HepG2 (cell line): Measurements from ENCODE around the gene MED4. TPM values are rescaled to one million over a fixed set of nuclear protein-coding genes. Genes with fewer than 3 reads are reported as not detected.

Experiments
- CCDC6 ChIP-seq: sonication (generic); formaldehyde crosslinking; IDR thresholded peaks from 2 replicates; pipeline ENCODE4 v1.8.1; 2022; ENCODE audit warnings: mild to moderate bottlenecking, missing genetic modification reagents, moderate library complexity
- FOXO4 ChIP-seq: sonication (generic); formaldehyde crosslinking; conservative IDR thresholded peaks from 2 replicates; pipeline ENCODE4 v1.8.1; 2023; ENCODE audit warnings: missing genetic modification reagents
- HOXA3 ChIP-seq: sonication (generic); formaldehyde crosslinking; IDR thresholded peaks from 2 replicates; pipeline ENCODE4 v1.5.0; 2020; ENCODE audit warnings: missing genetic modification reagents
- KLF6 ChIP-seq: IDR thresholded peaks from 2 replicates; pipeline ENCODE4 v1.8.0; 2016; ENCODE audit warnings: missing biosample characterization, missing genetic modification reagents
- NCOR1 ChIP-seq: fragments of 200-600 bp; sonication (generic); IDR thresholded peaks from 2 replicates; pipeline ENCODE4 v1.7.0; 2017; ENCODE audit warnings: antibody characterized with exemption, low read length, borderline replicate concordance
- PCBP2 ChIP-seq: fragments of 200-400 bp; formaldehyde crosslinking; optimal IDR thresholded peaks from 2 replicates; pipeline ENCODE3; 2018; ENCODE audit warnings: low read length, low read depth; ENCODE audit not compliant: poor library complexity, severe bottlenecking
- TOPORS ChIP-seq: sonication (generic); formaldehyde crosslinking; IDR thresholded peaks from 2 replicates; pipeline ENCODE4 v1.8.0; 2023; ENCODE audit warnings: mild to moderate bottlenecking, missing genetic modification reagents
- ZFP90 ChIP-seq: sonication (generic); formaldehyde crosslinking; IDR thresholded peaks from 2 replicates; pipeline ENCODE4 v1.8.0; 2022; ENCODE audit warnings: missing genetic modification reagents, mild to moderate bottlenecking, inconsistent platforms, borderline replicate concordance
- ZHX1 ChIP-seq: sonication (generic); formaldehyde crosslinking; IDR thresholded peaks from 2 replicates; pipeline ENCODE4 v1.8.1; 2022; ENCODE audit warnings: low read depth, mild to moderate bottlenecking, missing genetic modification reagents
- ZNF10 ChIP-seq: sonication (generic); formaldehyde crosslinking; IDR thresholded peaks from 2 replicates; pipeline ENCODE4 v1.4.0; 2020; ENCODE audit warnings: mild to moderate bottlenecking, low read depth, missing genetic modification reagents, borderline replicate concordance
- ZNF432 ChIP-seq: sonication (generic); formaldehyde crosslinking; IDR thresholded peaks from 2 replicates; pipeline ENCODE4 v1.5.0; 2020; ENCODE audit warnings: missing genetic modification reagents, mild to moderate bottlenecking, borderline replicate concordance
- ZNF567 ChIP-seq: sonication (generic); formaldehyde crosslinking; IDR thresholded peaks from 2 replicates; pipeline ENCODE4 v1.8.1; 2023; ENCODE audit warnings: mild to moderate bottlenecking, missing genetic modification reagents, borderline replicate concordance
- ZNF569 ChIP-seq: sonication (generic); formaldehyde crosslinking; IDR thresholded peaks from 2 replicates; pipeline ENCODE4 v1.5.0; 2020; ENCODE audit warnings: mild to moderate bottlenecking, missing genetic modification reagents, moderate library complexity, borderline replicate concordance
- ZNF749 ChIP-seq: sonication (generic); formaldehyde crosslinking; IDR thresholded peaks from 2 replicates; pipeline ENCODE4 v1.8.0; 2022; ENCODE audit warnings: mild to moderate bottlenecking, missing genetic modification reagents, moderate library complexity, borderline replicate concordance
- polyA plus RNA-seq, 8 experiments: library from polyadenylated mRNA; depleted of rRNA in 3 of 8; stranded (reverse) in 7 of 8; unstranded in 1 of 8; fragments of >200 nt; fragmentation: Illumina TruSeq in 4 of 8; extraction: Trizol in 4 of 8; gene quantifications; 2 replicates each; pipeline versions ENCODE4 v1.2.1 to v1.2.3, GENCODE V29; 2011 to 2016; ENCODE audit warnings: low read depth in 4 of 8, missing spikeins in 1 of 8, mixed read lengths in 1 of 8; ENCODE audit not compliant: insufficient read depth in 1 of 8
- total RNA-seq, 5 experiments: library from RNA; depleted of rRNA; stranded (reverse); fragments of >200 nt; fragmentation: Illumina TruSeq; extraction: Trizol; gene quantifications; 2 replicates each; pipeline ENCODE4 v1.2.3, GENCODE V29; 2016; ENCODE audit warnings: low read depth in 1 of 5
- TF ChIP-seq, protein P1 (sequence below): sonication (generic); formaldehyde crosslinking; conservative IDR thresholded peaks from 2 replicates; pipeline ENCODE4 v1.8.0; 2022; ENCODE audit warnings: low read depth, missing genetic modification reagents
- TF ChIP-seq, protein P2 (sequence below): sonication (generic); formaldehyde crosslinking; IDR thresholded peaks from 2 replicates; pipeline ENCODE4 v1.8.0; 2022; ENCODE audit warnings: mild to moderate bottlenecking, missing genetic modification reagents, borderline replicate concordance
- TF ChIP-seq, protein P3 (sequence below): sonication (generic); formaldehyde crosslinking; IDR thresholded peaks from 2 replicates; pipeline ENCODE4 v1.4.0; 2020; ENCODE audit warnings: low read depth, mild to moderate bottlenecking, missing genetic modification reagents
- TF ChIP-seq, protein P4 (sequence below): sonication (generic); formaldehyde crosslinking; IDR thresholded peaks from 2 replicates; pipeline ENCODE4 v1.5.0; 2020; ENCODE audit warnings: missing genetic modification reagents, mild to moderate bottlenecking, borderline replicate concordance

MED4 gene
- total and polyA plus RNA-seq, 2 of the 13 experiments (the other 11 are each of a cell fraction or from before 2014, with no cell fraction given) = 49.4 to 57.8 TPM

- TF ChIP-seq ZFP90 (CRISPR knock-in tag) (peak; percentile 35; the same call in 1 of the 2 replicates), ZHX1 (CRISPR knock-in tag) (peak; percentile 65), ZNF749 (CRISPR knock-in tag) (peak; percentile 63; the same call in 1 of the 2 replicates), CCDC6 (peak; percentile 68; the same call in 1 of the 2 replicates), NCOR1 (no peak), ZNF567 (0 out of 2 replicates have a peak, but pooled peaks have one; percentile 37), ZNF432 (CRISPR knock-in tag) (no peak), ZNF10 (no peak), ZNF569 (no peak), FOXO4 (no peak), KLF6 (0 out of 2 replicates have a peak, but pooled peaks have one; percentile 57), TOPORS (CRISPR knock-in tag) (no peak), HOXA3 (CRISPR knock-in tag) (peak; percentile 94), PCBP2 (no peak)
- TF ChIP-seq, protein P1, sequence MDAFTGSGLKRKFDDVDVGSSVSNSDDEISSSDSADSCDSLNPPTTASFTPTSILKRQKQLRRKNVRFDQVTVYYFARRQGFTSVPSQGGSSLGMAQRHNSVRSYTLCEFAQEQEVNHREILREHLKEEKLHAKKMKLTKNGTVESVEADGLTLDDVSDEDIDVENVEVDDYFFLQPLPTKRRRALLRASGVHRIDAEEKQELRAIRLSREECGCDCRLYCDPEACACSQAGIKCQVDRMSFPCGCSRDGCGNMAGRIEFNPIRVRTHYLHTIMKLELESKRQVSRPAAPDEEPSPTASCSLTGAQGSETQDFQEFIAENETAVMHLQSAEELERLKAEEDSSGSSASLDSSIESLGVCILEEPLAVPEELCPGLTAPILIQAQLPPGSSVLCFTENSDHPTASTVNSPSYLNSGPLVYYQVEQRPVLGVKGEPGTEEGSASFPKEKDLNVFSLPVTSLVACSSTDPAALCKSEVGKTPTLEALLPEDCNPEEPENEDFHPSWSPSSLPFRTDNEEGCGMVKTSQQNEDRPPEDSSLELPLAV = no peak
- TF ChIP-seq, protein P2, sequence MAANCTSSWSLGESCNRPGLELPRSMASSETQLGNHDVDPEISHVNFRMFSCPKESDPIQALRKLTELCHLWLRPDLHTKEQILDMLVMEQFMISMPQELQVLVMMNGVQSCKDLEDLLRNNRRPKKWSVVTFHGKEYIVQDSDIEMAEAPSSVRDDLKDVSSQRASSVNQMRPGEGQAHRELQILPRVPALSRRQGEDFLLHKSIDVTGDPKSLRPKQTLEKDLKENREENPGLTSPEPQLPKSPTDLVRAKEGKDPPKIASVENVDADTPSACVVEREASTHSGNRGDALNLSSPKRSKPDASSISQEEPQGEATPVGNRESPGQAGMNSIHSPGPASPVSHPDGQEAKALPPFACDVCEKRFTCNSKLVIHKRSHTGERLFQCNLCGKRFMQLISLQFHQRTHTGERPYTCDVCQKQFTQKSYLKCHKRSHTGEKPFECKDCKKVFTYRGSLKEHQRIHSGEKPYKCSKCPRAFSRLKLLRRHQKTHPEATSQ (CRISPR knock-in tag) = peak; percentile 81; the same call in 1 of the 2 replicates
- TF ChIP-seq, protein P3, sequence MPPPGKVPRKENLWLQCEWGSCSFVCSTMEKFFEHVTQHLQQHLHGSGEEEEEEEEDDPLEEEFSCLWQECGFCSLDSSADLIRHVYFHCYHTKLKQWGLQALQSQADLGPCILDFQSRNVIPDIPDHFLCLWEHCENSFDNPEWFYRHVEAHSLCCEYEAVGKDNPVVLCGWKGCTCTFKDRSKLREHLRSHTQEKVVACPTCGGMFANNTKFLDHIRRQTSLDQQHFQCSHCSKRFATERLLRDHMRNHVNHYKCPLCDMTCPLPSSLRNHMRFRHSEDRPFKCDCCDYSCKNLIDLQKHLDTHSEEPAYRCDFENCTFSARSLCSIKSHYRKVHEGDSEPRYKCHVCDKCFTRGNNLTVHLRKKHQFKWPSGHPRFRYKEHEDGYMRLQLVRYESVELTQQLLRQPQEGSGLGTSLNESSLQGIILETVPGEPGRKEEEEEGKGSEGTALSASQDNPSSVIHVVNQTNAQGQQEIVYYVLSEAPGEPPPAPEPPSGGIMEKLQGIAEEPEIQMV = no peak; the same call in 1 of the 2 replicates
- TF ChIP-seq, protein P4, sequence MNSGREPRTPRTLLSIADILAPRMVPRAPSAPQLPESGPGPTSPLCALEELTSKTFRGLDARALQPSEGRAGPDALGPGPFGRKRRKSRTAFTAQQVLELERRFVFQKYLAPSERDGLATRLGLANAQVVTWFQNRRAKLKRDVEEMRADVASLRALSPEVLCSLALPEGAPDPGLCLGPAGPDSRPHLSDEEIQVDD (CRISPR knock-in tag) = 0 out of 2 replicates have a peak, but pooled peaks have one; percentile 49
Measured at GRCh38 chr13:48094781-48095502, at the start of gene MED4 (continued).
